Inferior parietal cortex (tissue), 1 donor: Measurements from ENCODE around the gene KRT13.
A peak's percentile ranks its signal among the peaks of the same experiment; 100 is the strongest.

Experiments used
- DNase-seq: peaks from one replicate; pipeline ENCODE4 v3.0.0-alpha.2; 2016; ENCODE audit errors: extremely low spot score

The KRT13 gene

GRCh38 chr17:41467561-41467960 is 37.9 kb downstream of the KRT13 start:
- no peak for DNase-seq

GRCh38 chr17:41466988-41467387 is 38.4 kb downstream of the KRT13 start, which contains the start of gene KRT32:
Gene KRT32, minus strand, starts transcription at chr17:41467386. Its CDS starts 61 bp downstream, at chr17:41467325.
- DNase-seq, result no peak

GRCh38 chr17:41464682-41465081 is 40.7 kb downstream of the KRT13 start:
- peak; percentile 66 for DNase-seq

- no peak for DNase-seq
Observed at GRCh38 chr17:41464173-41464572, 41.2 kb downstream of the KRT13 start.

- DNase-seq, result no peak
Observed at GRCh38 chr17:41463746-41464145, 41.7 kb downstream of the KRT13 start.

- no peak for DNase-seq
Observed at GRCh38 chr17:41462705-41463104, 42.7 kb downstream of the KRT13 start.

- no peak for DNase-seq
Observed at GRCh38 chr17:41457676-41458075, 47.7 kb downstream of the KRT13 start.

GRCh38 chr17:41456204-41456603 is 49.2 kb downstream of the KRT13 start:
- no peak for DNase-seq

GRCh38 chr17:41455236-41455635 is 50.2 kb downstream of the KRT13 start:
- no peak for DNase-seq

GRCh38 chr17:41453066-41453465 is 52.3 kb downstream of the KRT13 start:
- DNase-seq, result no peak

GRCh38 chr17:41452281-41452680 is 53.1 kb downstream of the KRT13 start:
- DNase-seq, result no peak

- no peak for DNase-seq
Observed at GRCh38 chr17:41451154-41451728, 54.2 kb downstream of the KRT13 start.
